ENCODE measurements around the gene DENND11. TPM values are rescaled to one million over a fixed set of nuclear protein-coding genes. Genes with fewer than 3 reads are reported as not detected.
A peak's percentile ranks its signal among the peaks of the same experiment; 100 is the strongest.

DENND11 gene
- total and polyA plus RNA-seq, 11 donors = 3.5 to 15.3 (median 8.4) TPM

- H3K36me3 ChIP-seq = peaks cover 0 to 6% (median 0%) of the 10 kb centered on the region in 9 donors
- 87 to 95% (median 90%) methylated on average over 1 of the region's 1 CpG for WGBS, 4 donors
- no peak for ATAC-seq
- no peak overlapping the region for H3K4me3 ChIP-seq
- no peaks in the 10 kb centered on the region for H3K4me1 ChIP-seq
- no peaks in the 10 kb centered on the region for H3K9me3 ChIP-seq
- no peak for DNase-seq
- H3K27me3 ChIP-seq = no peaks in the 10 kb centered on the region
- H3K27ac ChIP-seq = no peak overlapping the region
- TF ChIP-seq POLR2A (IDR thresholded peaks at IDR 0.05) (no peak), CTCF (IDR thresholded peaks at IDR 0.05) (no peak)
- intact Hi-C loops (cut with DNase I) = no loop called here
Observed at GRCh38 chr7:141713890-141714289, 11.9 kb upstream of the DENND11 start.

GRCh38 chr7:141712603-141713255, 10.8 kb upstream of the DENND11 start:
- Histone ChIP-seq H3K9me3 (no peaks in the 10 kb centered on the region), H3K4me3 (no peak overlapping the region), H3K27ac (no peak overlapping the region), H3K4me1 (no peaks in the 10 kb centered on the region), H3K36me3 (peaks cover 0 to 6% (median 0%) of the 10 kb centered on the region in 9 donors), H3K27me3 (no peaks in the 10 kb centered on the region)
- no peak for TF ChIP-seq POLR2A (IDR thresholded peaks at IDR 0.05)
- no peak for TF ChIP-seq CTCF (IDR thresholded peaks at IDR 0.05)
- DNase-seq = no peak
- WGBS, 4 donors = 79 to 88% (median 84%) methylated on average over 5 of the region's 5 CpGs
- intact Hi-C loops (cut with DNase I) = no loop called here
- no peak for ATAC-seq

- DNase-seq (no peak), ATAC-seq (no peak)
- Histone ChIP-seq H3K27me3 (no peaks in the 10 kb centered on the region), H3K4me3 (no peak overlapping the region), H3K9me3 (no peaks in the 10 kb centered on the region), H3K27ac (no peak overlapping the region), H3K36me3 (peaks cover 0 to 6% (median 0%) of the 10 kb centered on the region in 9 donors), H3K4me1 (no peaks in the 10 kb centered on the region)
- intact Hi-C loops (cut with DNase I) = no loop called here
- TF ChIP-seq CTCF (IDR thresholded peaks at IDR 0.05) = peak in 1 of 12 donors; percentile 7
- TF ChIP-seq POLR2A (IDR thresholded peaks at IDR 0.05) = no peak
- 42 to 64% (median 50%) methylated on average over 1 of the region's 1 CpG for WGBS, 4 donors
Observed at GRCh38 chr7:141710301-141710700, 8.3 kb upstream of the DENND11 start.

- Histone ChIP-seq H3K4me1 (no peaks in the 10 kb centered on the region), H3K27me3 (no peaks in the 10 kb centered on the region), H3K4me3 (no peak overlapping the region), H3K36me3 (peaks cover 0 to 6% (median 0%) of the 10 kb centered on the region in 9 donors), H3K27ac (no peak overlapping the region), H3K9me3 (no peaks in the 10 kb centered on the region)
- ATAC-seq (no peak), DNase-seq (no peak)
- intact Hi-C loops (cut with DNase I) = no loop called here
- WGBS, 4 donors = 91 to 97% (median 94%) methylated on average over 4 of the region's 4 CpGs
- no peak for TF ChIP-seq CTCF (IDR thresholded peaks at IDR 0.05)
- no peak for TF ChIP-seq POLR2A (IDR thresholded peaks at IDR 0.05)
Observed at GRCh38 chr7:141709749-141710148, 7.8 kb upstream of the DENND11 start.

Data from heart left ventricle (tissue), 16 donors.